Fibroblast of skin of scalp (primary cell): ENCODE data around the gene PCDH7. TPM values are rescaled to one million over a fixed set of nuclear protein-coding genes. Genes with fewer than 3 reads are reported as not detected.

Experiments
- DNase-seq: peaks from one replicate; pipeline ENCODE4 v3.0.0-alpha.2; 2013
- polyA plus RNA-seq, 2 experiments: library from polyadenylated mRNA; unstranded; fragments of 120-200 nt; gene quantifications; one replicate each; pipeline ENCODE4 v1.2.1, GENCODE V29; 2013; ENCODE audit not compliant: insufficient read length in 2 of 2

The PCDH7 gene, protein sequence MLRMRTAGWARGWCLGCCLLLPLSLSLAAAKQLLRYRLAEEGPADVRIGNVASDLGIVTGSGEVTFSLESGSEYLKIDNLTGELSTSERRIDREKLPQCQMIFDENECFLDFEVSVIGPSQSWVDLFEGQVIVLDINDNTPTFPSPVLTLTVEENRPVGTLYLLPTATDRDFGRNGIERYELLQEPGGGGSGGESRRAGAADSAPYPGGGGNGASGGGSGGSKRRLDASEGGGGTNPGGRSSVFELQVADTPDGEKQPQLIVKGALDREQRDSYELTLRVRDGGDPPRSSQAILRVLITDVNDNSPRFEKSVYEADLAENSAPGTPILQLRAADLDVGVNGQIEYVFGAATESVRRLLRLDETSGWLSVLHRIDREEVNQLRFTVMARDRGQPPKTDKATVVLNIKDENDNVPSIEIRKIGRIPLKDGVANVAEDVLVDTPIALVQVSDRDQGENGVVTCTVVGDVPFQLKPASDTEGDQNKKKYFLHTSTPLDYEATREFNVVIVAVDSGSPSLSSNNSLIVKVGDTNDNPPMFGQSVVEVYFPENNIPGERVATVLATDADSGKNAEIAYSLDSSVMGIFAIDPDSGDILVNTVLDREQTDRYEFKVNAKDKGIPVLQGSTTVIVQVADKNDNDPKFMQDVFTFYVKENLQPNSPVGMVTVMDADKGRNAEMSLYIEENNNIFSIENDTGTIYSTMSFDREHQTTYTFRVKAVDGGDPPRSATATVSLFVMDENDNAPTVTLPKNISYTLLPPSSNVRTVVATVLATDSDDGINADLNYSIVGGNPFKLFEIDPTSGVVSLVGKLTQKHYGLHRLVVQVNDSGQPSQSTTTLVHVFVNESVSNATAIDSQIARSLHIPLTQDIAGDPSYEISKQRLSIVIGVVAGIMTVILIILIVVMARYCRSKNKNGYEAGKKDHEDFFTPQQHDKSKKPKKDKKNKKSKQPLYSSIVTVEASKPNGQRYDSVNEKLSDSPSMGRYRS (N-terminal part only)
- polyA plus RNA-seq (2013, experiment 1 of 2; ENCODE audit: insufficient read length): 1.6 TPM
- polyA plus RNA-seq (2013, experiment 2 of 2; ENCODE audit: insufficient read length): 2.2 TPM

DNA sequence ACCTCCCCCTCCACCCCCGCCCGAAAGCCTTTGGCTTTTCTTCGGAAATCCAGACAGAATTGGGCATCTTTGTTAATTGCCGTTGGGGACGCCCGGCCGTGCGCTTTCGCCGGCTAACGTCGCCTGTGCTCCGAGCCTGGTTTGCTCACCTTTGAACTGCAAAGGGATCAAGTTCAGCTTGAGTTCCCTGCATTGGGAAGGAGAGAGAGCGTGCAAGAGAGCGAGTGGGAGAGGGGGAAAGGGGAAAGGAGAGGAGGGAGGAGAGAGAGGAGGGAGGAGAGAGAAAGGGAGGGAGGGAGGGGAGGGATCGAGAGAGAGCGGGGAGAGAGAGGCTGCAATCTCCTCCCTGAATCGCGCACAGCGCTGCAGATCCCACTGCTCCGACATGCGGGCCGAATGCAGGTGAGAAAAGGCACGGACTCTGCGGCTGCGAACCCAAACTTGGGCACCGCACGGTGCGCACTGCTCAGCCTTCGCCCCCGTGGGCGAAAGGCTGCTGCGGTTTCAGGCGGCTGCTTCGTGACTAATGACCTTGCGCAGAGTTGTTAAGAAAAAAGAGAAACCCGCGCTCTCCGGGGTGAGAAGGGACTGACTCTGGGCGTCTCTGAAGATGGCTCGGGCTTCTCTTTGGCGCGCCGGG is at the start of gene PCDH7:
PCDH7 (plus strand) TSS at position 349 of the 640 bp plus-strand sequence. CDS start 1,054 bp downstream, outside the sequence.
- peak; percentile 35 for DNase-seq

DNA sequence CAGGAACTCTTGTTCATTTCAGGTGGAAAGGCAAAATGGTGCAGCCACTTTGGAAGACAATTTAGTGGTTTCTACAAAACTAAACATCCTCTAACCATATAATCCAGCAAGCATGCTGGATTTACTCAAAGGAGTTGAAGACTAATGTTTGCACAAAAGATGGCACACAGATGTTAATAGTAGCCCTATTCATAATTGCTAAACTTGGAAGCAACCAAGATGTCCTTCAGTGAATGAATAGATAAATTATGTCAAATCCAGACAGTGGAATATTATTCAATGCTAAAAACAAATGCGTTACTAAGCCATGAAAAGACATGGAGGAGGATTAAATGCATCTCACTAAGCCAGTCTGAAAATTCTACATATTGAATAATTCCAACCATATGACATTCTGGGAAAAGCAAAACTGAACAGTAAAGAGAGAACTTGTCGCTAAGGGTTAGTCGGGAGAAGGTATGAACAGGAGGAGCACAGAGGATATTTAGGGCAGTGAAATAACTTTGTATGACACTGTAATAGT is 48.2 kb upstream of the PCDH7 start:
- DNase-seq: no peak

DNA sequence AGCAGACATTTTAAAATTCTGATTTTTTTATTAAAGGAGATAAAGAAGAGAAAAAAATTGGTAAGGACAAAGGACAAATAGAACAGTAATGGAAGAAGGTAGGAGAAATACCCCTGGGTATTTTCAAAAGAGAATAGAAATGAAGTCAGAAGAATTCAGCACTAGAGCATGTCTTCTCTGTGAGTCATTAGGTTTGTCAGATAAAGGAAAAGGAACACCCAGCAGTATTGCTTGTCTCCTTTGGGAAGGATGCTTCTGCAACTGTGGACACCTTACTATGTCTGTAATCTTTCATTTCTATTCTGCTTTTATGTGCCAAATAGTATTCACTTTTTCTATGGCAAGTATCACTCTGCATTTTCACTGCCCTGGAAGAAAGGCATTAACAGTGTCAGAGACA is 24.0 kb upstream of the PCDH7 start:
- DNase-seq: no peak

DNA sequence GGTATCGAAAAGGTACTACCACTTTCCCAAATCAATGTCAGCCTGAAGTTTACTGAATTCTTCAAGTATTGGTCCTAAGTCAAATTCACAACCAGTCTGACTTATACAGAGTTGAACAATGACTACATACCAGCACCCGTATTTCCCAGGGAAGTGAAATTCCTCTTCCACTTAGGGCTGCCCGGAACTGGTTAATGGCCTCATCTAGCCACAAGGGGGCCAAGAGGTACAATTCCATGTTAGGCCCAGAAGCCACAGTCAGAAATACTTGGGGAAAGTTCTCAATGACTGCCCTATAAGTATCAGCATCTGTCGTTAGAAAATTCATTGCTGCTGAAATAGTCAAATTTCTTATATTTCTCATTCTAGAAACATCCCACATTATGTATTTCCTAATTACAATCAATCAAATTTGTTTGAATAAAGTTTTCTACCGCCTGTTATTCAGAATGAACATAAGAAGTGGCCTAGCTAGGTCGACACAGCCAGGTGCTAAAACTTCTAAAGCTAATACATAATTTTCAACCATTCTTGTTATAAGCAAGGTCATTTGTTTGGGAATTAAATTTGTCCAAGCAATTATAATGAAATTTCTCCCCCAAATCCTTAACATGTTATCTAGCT is 5.6 kb upstream of the PCDH7 start:
- peak; percentile 55 for DNase-seq

DNA sequence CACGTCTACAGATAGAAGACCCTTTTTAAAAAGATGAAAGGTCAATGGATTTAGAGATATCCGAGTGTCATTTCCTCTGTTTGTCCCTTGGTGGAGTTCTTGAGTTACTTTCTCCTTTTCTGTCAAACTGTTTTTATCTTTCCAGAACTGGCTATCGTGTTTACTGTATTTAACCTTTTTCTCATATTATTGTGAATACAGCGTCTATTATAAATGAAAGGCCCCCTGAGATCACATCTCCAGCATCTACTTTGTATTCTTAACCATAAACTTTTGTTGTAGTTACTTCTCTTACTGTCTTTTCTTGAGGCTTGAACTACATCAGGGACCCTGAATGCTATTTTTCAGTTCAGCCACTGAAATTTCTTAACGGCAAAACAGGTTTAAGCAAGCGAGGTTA is 4.0 kb upstream of the PCDH7 start:
- peak; percentile 28 for DNase-seq

DNA sequence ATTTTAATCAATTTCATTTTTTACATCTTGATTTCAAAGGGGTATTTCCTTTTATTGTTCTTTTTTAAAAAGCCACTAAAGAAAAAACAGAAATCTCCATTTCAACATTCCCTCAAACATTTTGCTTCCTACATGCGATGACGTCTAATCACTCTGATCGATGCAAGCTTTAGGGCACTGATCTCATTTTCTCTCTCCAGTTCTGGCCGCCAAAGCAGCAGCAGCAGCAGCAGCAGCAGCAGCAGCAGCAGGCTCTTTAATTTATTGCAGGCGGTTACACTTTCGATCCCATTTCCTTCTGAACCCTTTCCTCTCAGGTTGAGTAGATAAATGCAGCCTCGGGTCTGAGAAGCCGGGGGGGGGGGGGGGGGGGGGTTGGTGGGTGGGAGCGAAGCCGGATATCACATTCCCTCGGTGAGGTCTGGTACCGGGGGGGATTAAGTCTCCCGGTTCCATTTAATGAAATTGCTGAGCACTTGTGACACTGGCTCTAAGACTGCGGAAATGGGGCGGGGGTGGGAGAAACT is 3.4 kb upstream of the PCDH7 start:
- peak; percentile 21 for DNase-seq

DNA sequence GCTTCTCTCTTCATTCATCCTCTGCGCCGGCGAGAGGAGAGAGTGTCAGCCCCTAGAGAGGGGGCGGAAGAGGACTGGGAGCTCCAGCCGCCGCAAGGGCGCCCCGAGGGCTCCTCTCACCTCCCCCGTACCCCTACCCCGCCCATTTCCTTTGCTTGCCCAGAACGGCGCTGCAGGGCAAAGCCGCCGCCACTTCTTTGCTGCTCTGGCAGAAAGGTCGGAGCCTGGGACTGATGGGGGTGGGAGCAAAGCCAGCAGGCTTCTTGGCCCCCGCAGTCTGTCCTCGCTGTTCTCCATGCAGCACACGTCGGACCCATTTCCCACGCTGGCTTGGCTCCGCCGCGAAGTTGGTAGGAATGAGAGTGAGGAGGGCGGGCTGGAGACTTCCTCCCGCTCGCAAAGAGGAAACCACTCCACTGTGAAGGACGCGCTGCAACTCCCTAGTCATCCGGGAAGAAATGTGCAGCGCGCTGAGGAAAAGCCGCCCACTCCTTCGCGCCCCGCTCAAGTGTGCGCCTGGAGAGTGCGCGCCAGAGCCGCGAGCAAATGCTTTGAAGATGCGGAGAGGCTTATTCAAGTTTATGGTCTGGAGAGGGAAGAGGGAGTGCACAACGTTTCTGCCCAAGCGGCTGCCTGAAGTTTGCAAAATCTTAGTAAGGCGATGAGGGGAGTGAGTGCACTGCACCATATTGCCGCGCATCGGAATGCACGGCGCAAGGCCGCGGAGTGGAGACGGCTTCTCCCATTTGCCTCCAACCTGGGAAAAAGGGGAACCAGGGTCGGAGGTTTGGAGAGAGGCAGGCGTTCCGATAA is 2.8 kb upstream of the PCDH7 start:
- peak; percentile 50 for DNase-seq

DNA sequence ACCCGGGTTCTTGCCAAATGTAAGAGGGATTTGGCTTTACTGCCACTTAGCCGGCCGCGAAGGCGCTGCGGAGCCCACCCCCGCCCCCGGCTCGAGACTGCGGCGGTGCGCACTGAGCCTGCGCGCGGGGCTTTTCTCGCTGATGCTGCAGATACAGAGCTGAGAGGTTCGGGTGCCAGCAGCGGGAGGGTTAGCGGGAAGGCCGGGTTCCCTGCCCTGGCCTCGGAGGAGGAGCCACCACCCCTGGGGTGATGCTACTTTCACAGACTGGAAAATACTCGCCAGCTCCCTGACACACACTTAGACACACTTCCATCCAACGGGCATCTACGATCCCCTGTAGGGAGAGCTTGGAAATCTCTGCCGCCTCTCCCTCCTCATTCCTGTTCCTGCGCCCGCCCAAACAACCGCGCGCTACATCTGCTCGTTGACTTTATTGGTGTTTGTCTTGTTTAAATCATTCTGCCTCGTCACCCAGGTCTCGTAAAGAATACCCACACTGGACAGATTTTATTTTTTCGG is 2.1 kb upstream of the PCDH7 start:
- peak; percentile 35 for DNase-seq

DNA sequence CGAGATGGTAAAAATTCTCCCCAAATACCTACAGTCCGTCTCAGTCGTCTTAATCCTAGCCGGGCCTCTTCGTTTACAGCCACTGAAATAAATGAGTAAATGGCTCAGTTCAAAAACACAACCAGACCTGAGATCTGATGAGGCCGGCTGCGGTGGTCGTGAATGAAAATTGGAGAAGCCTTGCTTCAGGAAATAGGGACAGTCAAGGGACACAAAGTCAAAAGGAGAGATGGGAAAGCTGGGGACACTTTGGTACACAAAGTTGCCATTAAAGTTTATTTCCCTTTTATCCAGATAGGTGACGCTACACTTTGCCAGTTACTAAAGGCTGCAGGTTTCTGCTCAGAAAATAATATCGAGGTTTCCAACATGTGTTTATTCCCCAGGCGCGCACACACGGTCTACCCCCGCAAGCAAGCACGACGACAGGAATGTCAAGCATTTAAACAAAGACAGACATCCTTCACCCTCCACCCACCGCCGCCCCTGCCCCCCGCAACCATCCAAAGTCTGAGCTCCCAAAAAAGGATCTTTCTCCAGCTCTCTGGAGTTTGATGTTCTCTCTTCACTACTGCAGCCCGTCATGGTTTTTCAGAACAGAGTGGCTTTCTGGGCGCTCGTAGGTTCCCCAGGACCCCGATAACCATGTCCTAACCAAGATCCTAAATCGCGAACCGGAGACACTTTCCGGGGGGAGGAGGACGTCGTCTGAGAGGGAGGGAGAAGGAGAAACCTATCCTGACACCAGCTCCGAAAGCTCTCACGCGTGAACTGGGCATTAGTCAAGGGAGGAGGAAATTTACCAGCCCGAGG is 1.3 kb upstream of the PCDH7 start:
- DNase-seq: peak; percentile 15

DNA sequence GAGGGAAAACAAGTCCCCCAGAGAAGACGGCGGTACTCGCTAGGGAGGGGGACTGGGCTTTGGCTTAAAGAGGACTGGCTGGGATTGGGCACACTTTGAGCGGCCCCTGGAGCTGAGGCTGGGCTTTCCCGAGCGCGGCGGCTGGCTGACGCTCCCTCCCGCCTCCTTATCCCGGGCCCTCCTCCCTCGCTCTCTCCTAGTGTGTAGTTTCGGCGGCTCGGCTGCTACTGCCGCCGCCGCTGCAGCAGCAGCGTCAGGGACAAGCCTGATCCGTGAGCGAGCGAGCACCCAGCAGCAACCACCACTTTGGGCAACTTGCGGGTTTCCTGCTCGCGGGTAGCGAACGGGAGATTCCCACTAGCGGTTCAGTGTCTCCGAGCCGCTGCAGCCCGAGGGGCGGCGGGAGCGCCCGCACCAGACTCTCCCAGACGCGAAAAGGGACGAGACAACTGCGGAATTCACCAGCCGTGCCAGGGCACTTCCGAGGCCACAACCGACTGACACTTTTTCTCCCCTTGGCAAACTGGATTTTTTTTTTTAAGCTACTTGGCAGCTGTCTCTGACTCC is 632 bp upstream of the PCDH7 start:
- peak; percentile 58 for DNase-seq

DNA sequence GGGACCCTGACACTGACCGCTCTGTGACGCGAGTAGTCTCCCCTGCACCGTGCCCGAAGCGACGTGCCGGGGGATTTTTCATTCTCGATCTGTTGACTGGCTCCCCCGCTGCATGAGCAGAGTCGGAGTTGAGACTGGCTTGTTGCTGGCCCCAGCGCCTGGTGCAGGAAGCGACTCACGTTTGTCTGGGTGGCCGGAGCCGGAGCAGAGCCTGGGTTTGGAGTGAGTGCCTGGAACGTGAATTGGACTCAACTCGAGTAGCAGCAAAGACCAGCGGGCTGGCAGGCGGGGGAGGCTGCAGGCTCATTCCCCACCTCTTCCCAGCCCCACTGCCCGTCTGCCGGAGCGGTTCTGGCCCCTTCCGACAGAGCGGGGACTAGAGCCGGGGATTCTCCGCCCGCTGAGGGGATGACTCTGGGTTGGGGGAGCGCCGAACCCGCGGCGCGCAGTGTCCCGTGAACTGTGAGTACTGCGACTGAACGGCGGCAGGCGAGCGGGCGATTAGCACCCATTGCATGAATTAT is 554 bp downstream of the PCDH7 start:
- DNase-seq: peak; percentile 23

DNA sequence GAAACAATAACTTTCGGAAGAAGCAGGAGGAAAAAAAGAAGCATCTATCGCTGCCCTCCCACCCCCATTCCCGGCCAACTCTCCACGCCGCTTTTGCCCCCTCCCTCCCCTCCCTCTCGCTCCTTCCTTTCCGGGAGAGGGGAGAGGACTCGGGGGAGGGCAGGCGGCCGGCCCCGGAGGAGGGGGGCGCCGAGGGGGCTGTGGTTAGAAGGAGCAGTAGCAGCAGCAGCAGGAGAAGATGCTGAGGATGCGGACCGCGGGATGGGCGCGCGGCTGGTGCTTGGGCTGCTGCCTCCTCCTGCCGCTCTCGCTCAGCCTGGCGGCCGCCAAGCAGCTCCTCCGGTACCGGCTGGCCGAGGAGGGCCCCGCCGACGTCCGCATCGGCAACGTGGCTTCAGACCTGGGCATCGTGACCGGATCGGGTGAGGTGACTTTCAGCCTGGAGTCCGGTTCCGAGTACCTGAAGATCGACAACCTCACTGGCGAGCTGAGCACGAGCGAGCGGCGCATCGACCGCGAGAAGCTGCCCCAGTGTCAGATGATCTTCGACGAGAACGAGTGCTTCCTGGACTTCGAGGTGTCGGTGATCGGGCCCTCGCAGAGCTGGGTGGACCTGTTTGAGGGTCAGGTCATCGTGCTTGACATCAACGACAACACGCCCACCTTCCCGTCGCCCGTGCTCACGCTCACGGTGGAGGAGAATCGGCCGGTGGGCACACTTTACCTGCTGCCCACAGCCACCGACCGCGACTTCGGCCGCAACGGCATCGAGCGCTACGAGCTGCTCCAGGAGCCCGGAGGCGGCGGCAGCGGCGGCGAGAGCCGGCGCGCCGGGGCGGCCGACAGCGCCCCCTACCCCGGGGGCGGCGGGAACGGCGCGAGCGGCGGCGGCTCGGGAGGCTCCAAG is 1.3 kb downstream of the PCDH7 start:
- peak; percentile 46 for DNase-seq

DNA sequence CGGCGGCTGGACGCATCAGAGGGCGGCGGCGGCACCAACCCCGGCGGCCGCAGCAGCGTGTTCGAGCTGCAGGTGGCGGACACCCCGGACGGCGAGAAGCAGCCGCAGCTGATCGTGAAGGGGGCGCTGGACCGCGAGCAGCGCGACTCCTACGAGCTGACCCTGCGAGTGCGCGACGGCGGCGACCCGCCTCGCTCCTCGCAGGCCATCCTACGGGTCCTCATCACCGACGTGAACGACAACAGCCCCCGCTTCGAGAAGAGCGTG is 1.9 kb downstream of the PCDH7 start:
- no peak for DNase-seq

DNA sequence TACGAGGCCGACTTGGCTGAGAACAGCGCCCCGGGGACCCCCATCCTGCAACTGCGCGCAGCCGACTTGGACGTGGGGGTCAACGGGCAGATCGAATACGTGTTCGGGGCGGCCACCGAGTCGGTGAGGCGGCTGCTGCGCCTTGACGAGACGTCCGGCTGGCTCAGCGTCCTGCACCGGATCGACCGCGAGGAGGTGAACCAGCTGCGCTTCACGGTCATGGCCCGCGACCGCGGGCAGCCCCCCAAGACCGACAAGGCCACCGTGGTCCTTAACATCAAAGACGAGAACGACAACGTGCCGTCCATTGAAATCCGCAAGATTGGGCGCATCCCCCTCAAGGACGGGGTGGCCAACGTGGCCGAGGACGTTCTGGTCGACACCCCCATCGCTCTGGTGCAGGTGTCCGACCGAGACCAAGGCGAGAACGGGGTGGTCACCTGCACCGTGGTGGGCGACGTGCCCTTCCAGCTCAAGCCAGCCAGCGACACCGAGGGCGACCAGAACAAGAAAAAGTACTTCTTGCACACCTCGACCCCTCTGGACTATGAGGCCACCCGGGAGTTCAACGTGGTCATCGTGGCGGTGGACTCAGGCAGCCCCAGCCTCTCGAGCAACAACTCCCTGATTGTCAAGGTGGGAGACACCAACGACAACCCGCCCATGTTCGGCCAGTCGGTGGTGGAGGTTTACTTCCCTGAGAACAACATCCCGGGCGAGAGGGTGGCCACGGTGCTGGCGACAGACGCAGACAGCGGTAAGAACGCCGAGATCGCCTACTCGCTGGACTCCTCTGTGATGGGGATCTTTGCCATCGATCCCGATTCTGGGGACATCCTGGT is 2.4 kb downstream of the PCDH7 start:
- DNase-seq: no peak

DNA sequence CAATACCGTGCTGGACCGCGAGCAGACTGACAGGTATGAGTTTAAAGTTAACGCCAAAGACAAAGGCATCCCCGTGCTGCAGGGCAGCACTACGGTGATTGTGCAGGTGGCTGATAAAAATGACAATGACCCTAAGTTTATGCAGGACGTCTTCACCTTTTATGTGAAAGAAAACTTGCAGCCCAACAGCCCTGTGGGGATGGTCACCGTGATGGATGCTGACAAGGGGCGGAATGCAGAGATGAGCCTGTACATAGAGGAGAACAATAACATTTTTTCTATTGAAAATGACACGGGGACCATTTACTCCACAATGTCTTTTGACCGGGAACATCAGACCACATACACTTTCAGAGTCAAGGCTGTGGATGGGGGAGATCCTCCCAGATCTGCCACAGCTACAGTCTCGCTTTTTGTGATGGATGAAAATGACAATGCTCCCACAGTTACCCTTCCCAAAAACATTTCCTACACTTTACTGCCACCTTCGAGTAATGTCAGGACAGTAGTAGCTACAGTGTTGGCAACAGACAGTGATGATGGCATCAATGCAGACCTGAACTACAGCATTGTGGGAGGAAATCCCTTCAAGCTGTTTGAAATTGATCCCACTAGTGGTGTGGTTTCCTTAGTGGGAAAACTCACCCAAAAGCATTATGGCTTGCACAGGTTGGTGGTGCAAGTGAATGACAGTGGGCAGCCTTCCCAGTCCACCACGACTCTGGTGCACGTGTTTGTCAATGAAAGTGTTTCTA is 3.2 kb downstream of the PCDH7 start:
- DNase-seq: no peak

DNA sequence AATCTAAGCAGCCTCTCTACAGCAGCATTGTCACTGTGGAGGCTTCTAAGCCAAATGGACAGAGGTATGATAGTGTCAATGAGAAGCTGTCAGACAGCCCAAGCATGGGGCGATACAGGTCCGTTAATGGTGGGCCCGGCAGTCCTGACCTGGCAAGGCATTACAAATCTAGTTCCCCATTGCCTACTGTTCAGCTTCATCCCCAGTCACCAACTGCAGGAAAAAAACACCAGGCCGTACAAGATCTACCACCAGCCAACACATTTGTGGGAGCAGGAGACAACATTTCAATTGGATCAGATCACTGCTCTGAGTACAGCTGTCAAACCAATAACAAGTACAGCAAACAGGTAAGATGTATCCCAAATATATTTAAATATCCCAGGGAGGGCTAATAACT is 4.1 kb downstream of the PCDH7 start:
- DNase-seq: no peak
